Heart left ventricle (tissue), 16 donors: Measurements from ENCODE around the gene PATZ1. TPM values are rescaled to one million over a fixed set of nuclear protein-coding genes. Genes with fewer than 3 reads are reported as not detected.

ENCODE experiments used
- ATAC-seq, 4 donors: fragments of 200-7000 bp; cut with Tn5 transposase; one replicate each; pipeline ENCODE4 v1.9.1; 2020 to 2022; ENCODE audit warnings: moderate library complexity in 4 of 4, mild to moderate bottlenecking in 3 of 4, moderate number of reproducible peaks in 1 of 4
- DNase-seq, 5 donors: peaks; one replicate each; pipeline ENCODE4 v3.0.0-alpha.2; 2020
- H3K27ac ChIP-seq, 12 donors: fragments of 200-600 bp; sonication (generic) in 4 of 12; one replicate each; pipeline versions ENCODE4 v1.5.0 to v1.8.0; 2016 to 2022; ENCODE audit warnings: mild to moderate bottlenecking in 2 of 12
- H3K27me3 ChIP-seq, 9 donors: fragments of 200-600 bp; sonication (generic) in 2 of 9; one replicate each; pipeline versions ENCODE4 v1.5.1 to v1.8.0; 2016 to 2022; ENCODE audit warnings: mild to moderate bottlenecking in 3 of 9
- H3K36me3 ChIP-seq, 9 donors: fragments of 200-600 bp; sonication (generic) in 2 of 9; one replicate each; pipeline versions ENCODE4 v1.5.0 to v1.8.0; 2018 to 2022; ENCODE audit warnings: mild to moderate bottlenecking in 2 of 9
- H3K4me1 ChIP-seq, 12 donors: fragments of 200-600 bp; sonication (generic) in 4 of 12; one replicate each; pipeline versions ENCODE4 v1.5.0 to v1.8.0; 2016 to 2022; ENCODE audit warnings: mild to moderate bottlenecking in 3 of 12
- H3K4me3 ChIP-seq, 12 donors: fragments of 200-600 bp; sonication (generic) in 4 of 12; one replicate each; pipeline versions ENCODE4 v1.5.0 to v1.8.0; 2017 to 2022; ENCODE audit warnings: mild to moderate bottlenecking in 9 of 12, moderate library complexity in 4 of 12
- H3K9me3 ChIP-seq, 12 donors: fragments of 200-600 bp; sonication (generic) in 4 of 12; one replicate each; pipeline versions ENCODE4 v1.5.0 to v1.8.0; 2016 to 2022; ENCODE audit warnings: mild to moderate bottlenecking in 1 of 12
- CTCF ChIP-seq, 12 donors: fragments of 200-600 bp; sonication (generic) in 4 of 12; IDR thresholded peaks; one replicate each; pipeline versions ENCODE4 v1.5.0 to v1.8.0; 2018 to 2022; ENCODE audit warnings: antibody characterized with exemption in 12 of 12, mild to moderate bottlenecking in 5 of 12
- POLR2A ChIP-seq, 2 donors: fragments of 450-650 bp; IDR thresholded peaks; one replicate each; pipeline ENCODE4 v1.6.1; 2017; ENCODE audit warnings: antibody characterized with exemption in 2 of 2, mild to moderate bottlenecking in 2 of 2, moderate library complexity in 2 of 2
- WGBS, 4 donors: extraction: QIAGEN DNeasy Blood & Tissue Kit in 2 of 4; methylation state at CpG; one replicate each; pipeline versions ENCODE4 v1.1.5 to v1.1.7; 2013 to 2018; 5-methylcytosine and 5-hydroxymethylcytosine counted together
- intact Hi-C, 10 donors: fragments of 100-400 bp; cut with DNase I; formaldehyde crosslinking; loops; one replicate each; pipeline versions ENCODE4 v1.11.1 to v1.14.2; 2022
- polyA plus RNA-seq, 2 donors: library from polyadenylated mRNA; stranded (reverse); fragments of 200-250 nt; gene quantifications; one replicate each; pipeline ENCODE4 v1.2.3, GENCODE V29; 2013
- total RNA-seq, 9 donors: library from RNA; depleted of rRNA in 2 of 9; stranded (reverse); fragments of >200 nt in 2 of 9; fragmentation: NEBNext Ultra II Directional in 3 of 9; extraction: Animal tissue kit (Norgen Biotek cat#: 25700) in 3 of 9; gene quantifications; one replicate each; pipeline versions ENCODE4 v1.1.0 to v1.2.4, GENCODE V29; 2016 to 2023
- donor health status: ischemic (EF 13 %, LVEDD 7.1; RV severe dilation, severe dysfunction).
- donor health status: healthy with polysubstance abuse.
- donor health status: DM: no; HTN: yes; CAD: no.
- donor health status: DM: no; HTN: no; CAD: no.
- donor health status: ischemic (EF 25% LVEDD 6.9; RV normal size, moderate dysfunction).
- donor health status: ischemic (EF 25% LVEDD 5.7; RV mildly dilated, moderate dysfunction).
- donor health status: healthy.
- donor health status: DM: yes; HTN: yes; CAD: no.
- donor health status: ischemic (EF 35%, LVEDD 5.7; RV mildly dilated, moderate dysfunction).
- donor health status: nonischemic (EF 11% LVEDD 7.7; RV severe dilation, severe dysfunction).
- donor health status: DM: yes; HTN: yes; CAD: no.
- donor health status: PGD.
- donor health status: ischemic (EF 29% LVEDD 5.4; RV normal size, mild dysfunction).
- donor health status: nonischemic (EF 23%, LVEDD 6.1; RV moderate dilation, normal function).

The PATZ1 gene
- total and polyA plus RNA-seq, 11 donors = 7.7 to 20.1 (median 12.3) TPM

GRCh38 chr22:31346733-31347250 is 646 bp upstream of the PATZ1 start:
- peaks cover 0 to 18% (median 11%) of the 10 kb centered on the region in 9 donors for H3K36me3 ChIP-seq
- no peaks in the 10 kb centered on the region for H3K9me3 ChIP-seq
- peaks cover 5 to 51% (median 38%) of the 10 kb centered on the region in 12 donors for H3K4me1 ChIP-seq
- H3K27me3 ChIP-seq = no peaks in the 10 kb centered on the region
- peak overlapping the region; percentile 81 to 96 (median 90) for H3K27ac ChIP-seq
- TF ChIP-seq POLR2A (IDR thresholded peaks at IDR 0.05) (no peak), CTCF (IDR thresholded peaks at IDR 0.05) (no peak)
- DNase-seq = peak; percentile 49 to 76 (median 59)
- 0 to 2% (median 1%) methylated on average over 6 to 40 of the region's 40 CpGs for WGBS, 4 donors
- intact Hi-C loops = loop anchor here (1.0 to 10.0 kb wide), 11 partner anchors 51 to 406 kb away; partner anchors contain the start of genes DRG1 (in 10 of the 10), SFI1 (in 2 of the 10), DEPDC5 (in 1 of the 10) and EIF4ENIF1 (in 1 of the 10)
- peak in 3 of 4 donors; percentile 13 to 25 (median 18) for ATAC-seq
- peak overlapping the region; percentile 61 to 99 (median 74) for H3K4me3 ChIP-seq

- Histone ChIP-seq H3K4me3 (peak overlapping the region; percentile 61 to 99 (median 74)), H3K4me1 (peaks cover 5 to 56% (median 38%) of the 10 kb centered on the region in 12 donors), H3K27me3 (no peaks in the 10 kb centered on the region), H3K27ac (peak overlapping the region; percentile 67 to 96 (median 90)), H3K9me3 (no peaks in the 10 kb centered on the region), H3K36me3 (peaks cover 0 to 30% (median 23%) of the 10 kb centered on the region in 9 donors)
- DNase-seq (peak; percentile 84 to 93 (median 88)), ATAC-seq (peak in 3 of 4 donors; percentile 64 to 69 (median 66))
- 2 to 24% (median 9%) methylated on average over 23 to 126 of the region's 126 CpGs for WGBS, 4 donors
- TF ChIP-seq POLR2A (IDR thresholded peaks at IDR 0.05) = no peak
- peak; percentile 67 to 93 (median 82) for TF ChIP-seq CTCF (IDR thresholded peaks at IDR 0.05)
- intact Hi-C loops = loop anchor here (2.0 to 10.0 kb wide), 11 partner anchors 49 to 407 kb away; partner anchors contain the start of genes DRG1 (in 8 of the 10), SFI1 (in 2 of the 10), DEPDC5 (in 1 of the 10) and EIF4ENIF1 (in 1 of the 10)
Observed at GRCh38 chr22:31345331-31346254, 553 bp downstream of the PATZ1 start.

- Histone ChIP-seq H3K4me3 (peak overlapping the region; percentile 55 to 99 (median 73)), H3K9me3 (no peaks in the 10 kb centered on the region), H3K36me3 (peaks cover 0 to 38% (median 30%) of the 10 kb centered on the region in 9 donors), H3K27me3 (no peaks in the 10 kb centered on the region), H3K27ac (peak overlapping the region in 9 of 12 donors; percentile 7 to 96 (median 71)), H3K4me1 (peaks cover 5 to 65% (median 41%) of the 10 kb centered on the region in 12 donors)
- WGBS, 4 donors = 40 to 51% (median 45%) methylated on average over 23 to 35 of the region's 35 CpGs
- ATAC-seq (no peak), DNase-seq (peak in 3 of 5 donors; percentile 37 to 70 (median 48))
- intact Hi-C loops = loop anchor here in 9 of 10 donors (2.0 to 10.0 kb wide), 9 partner anchors 48 to 408 kb away; partner anchors contain the start of genes DRG1 (in 4 of the 9), SFI1 (in 2 of the 9), DEPDC5 (in 1 of the 9) and EIF4ENIF1 (in 1 of the 9)
- no peak for TF ChIP-seq POLR2A (IDR thresholded peaks at IDR 0.05)
- TF ChIP-seq CTCF (IDR thresholded peaks at IDR 0.05) = no peak
Observed at GRCh38 chr22:31344578-31345330, 1.4 kb downstream of the PATZ1 start.
